Smooth muscle cell (in vitro differentiated cells): ENCODE measurements around the gene LINC00305. TPM values are rescaled to one million over a fixed set of nuclear protein-coding genes. Genes with fewer than 3 reads are reported as not detected.

Experiments
- DNase-seq: peaks from one replicate; lab custom pipeline; 2025; ENCODE audit not compliant: unreplicated experiment; lab: John Stamatoyannopoulos, UW
- H2AFZ ChIP-seq: fragments of 200-600 bp; sonication (generic); 2 replicates; pipeline ENCODE4 v1.6.0; 2016; ENCODE audit warnings: antibody characterized with exemption, low read depth, mild to moderate bottlenecking
- H3F3A ChIP-seq: fragments of 200-600 bp; sonication (generic); 2 replicates; pipeline ENCODE4 v1.6.0; 2017; ENCODE audit warnings: antibody characterized with exemption, low read depth
- H3K27ac ChIP-seq: fragments of 200-600 bp; sonication (generic); 2 replicates; pipeline ENCODE4 v1.5.1; 2016; ENCODE audit warnings: low read depth, mild to moderate bottlenecking
- H3K27me3 ChIP-seq: fragments of 200-600 bp; sonication (generic); 2 replicates; pipeline ENCODE4 v1.6.1; 2016; ENCODE audit warnings: low read depth, mild to moderate bottlenecking
- H3K36me3 ChIP-seq: fragments of 200-600 bp; sonication (generic); 2 replicates; pipeline ENCODE4 v1.5.1; 2016; ENCODE audit warnings: low read depth
- H3K4me1 ChIP-seq: fragments of 200-600 bp; sonication (generic); 2 replicates; pipeline ENCODE4 v1.5.1; 2016; ENCODE audit warnings: low read depth
- H3K4me2 ChIP-seq: fragments of 200-600 bp; sonication (generic); 2 replicates; pipeline ENCODE4 v1.6.0; 2016; ENCODE audit warnings: mild to moderate bottlenecking
- H3K4me3 ChIP-seq: fragments of 200-600 bp; sonication (generic); 2 replicates; pipeline ENCODE4 v1.5.1; 2016; ENCODE audit warnings: mild to moderate bottlenecking
- H3K79me2 ChIP-seq: fragments of 200-600 bp; sonication (generic); 2 replicates; pipeline ENCODE4 v1.6.0; 2016; ENCODE audit warnings: low read depth, mild to moderate bottlenecking
- H3K9ac ChIP-seq: fragments of 200-600 bp; sonication (generic); 2 replicates; pipeline ENCODE4 v1.6.0; 2016; ENCODE audit warnings: low read depth
- H3K9me3 ChIP-seq: fragments of 200-600 bp; sonication (generic); replicated peaks from 2 replicates; pipeline ENCODE4 v1.5.1; 2016; ENCODE audit warnings: low read depth
- H4K20me1 ChIP-seq: fragments of 200-600 bp; sonication (generic); 2 replicates; pipeline ENCODE4 v1.6.0; 2016; ENCODE audit warnings: low read depth
- WGBS: methylation state at CpG from one replicate; pipeline ENCODE4 v1.1.7; 2016; ENCODE audit warnings: low lambda C conversion rate; 5-methylcytosine and 5-hydroxymethylcytosine counted together
- polyA plus RNA-seq: library from polyadenylated mRNA; unstranded; fragments of >200 nt; fragmentation: Nextera tagmentation; extraction: Ambion mirVana; gene quantifications from 2 replicates; pipeline ENCODE4 v1.2.1, GENCODE V29; 2016
- total RNA-seq: library from RNA; depleted of rRNA; stranded (reverse); fragments of >200 nt; gene quantifications from 2 replicates; pipeline ENCODE4 v1.2.3, GENCODE V29; 2014
- TF ChIP-seq, protein P1 (sequence below): fragments of 200-600 bp; sonication (generic); IDR thresholded peaks from 2 replicates; pipeline ENCODE4 v1.5.1; 2017; ENCODE audit warnings: borderline replicate concordance, mild to moderate bottlenecking, antibody characterized with exemption; ENCODE audit not compliant: insufficient read depth, poor library complexity, severe bottlenecking

The LINC00305 gene
- total and polyA plus RNA-seq, 2 experiments from 2014 or later: 0.97 TPM; not detected in 1

DNA sequence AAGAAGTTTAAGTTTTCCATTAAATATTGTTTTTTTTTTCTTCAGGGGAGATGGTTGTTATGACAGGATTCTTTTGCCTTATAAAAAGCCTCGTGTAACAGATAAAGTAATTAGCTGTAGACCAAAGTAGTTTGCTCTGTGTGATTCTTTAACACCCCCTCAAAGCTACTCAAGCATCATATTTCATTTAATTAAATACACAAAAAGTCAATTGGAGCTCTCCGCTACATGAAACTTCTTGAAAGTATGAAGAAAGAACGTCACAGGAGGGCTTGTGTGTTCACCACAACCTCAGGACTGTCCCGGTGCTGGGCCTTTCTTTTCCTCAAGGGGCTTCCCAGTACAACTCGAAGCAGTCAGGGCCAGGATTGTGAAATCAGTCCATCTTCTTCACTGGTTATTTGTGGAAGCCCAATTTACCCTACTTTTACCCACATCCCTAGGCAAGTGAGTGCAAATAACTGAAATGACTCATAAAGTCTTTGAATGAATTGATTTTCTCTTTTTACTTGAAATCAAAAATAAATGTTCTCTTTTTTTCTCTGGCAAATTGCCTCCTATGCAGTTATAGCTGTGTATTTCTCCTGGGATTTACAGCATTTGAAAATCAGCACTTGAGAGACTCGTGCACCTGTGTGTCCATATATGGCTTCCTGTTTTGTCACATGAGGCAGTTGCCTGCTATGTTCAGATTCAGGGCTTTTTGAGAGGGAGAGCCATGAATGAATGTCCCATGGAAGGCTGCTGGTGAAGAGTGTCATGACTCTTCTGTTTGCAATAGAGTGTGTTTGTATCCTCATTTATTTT lies 48.6 kb downstream of the LINC00305 start:
- no peaks in the 10 kb centered on the region for H3K27me3 ChIP-seq
- no peaks in the 10 kb centered on the region for H3K36me3 ChIP-seq
- no peak overlapping the region for H3K27ac ChIP-seq
- no peak overlapping the region for H3K9ac ChIP-seq
- no peaks in the 10 kb centered on the region for H3K4me1 ChIP-seq
- WGBS: 76% methylated on average over 6 of the region's 6 CpGs
- no peak for DNase-seq
- H3K4me3 ChIP-seq: no peak overlapping the region
- H2AFZ ChIP-seq: peak overlapping the region; percentile 48
- H3K9me3 ChIP-seq: no peaks in the 10 kb centered on the region
- no peaks in the 10 kb centered on the region for H3K79me2 ChIP-seq
- TF ChIP-seq, protein P1, sequence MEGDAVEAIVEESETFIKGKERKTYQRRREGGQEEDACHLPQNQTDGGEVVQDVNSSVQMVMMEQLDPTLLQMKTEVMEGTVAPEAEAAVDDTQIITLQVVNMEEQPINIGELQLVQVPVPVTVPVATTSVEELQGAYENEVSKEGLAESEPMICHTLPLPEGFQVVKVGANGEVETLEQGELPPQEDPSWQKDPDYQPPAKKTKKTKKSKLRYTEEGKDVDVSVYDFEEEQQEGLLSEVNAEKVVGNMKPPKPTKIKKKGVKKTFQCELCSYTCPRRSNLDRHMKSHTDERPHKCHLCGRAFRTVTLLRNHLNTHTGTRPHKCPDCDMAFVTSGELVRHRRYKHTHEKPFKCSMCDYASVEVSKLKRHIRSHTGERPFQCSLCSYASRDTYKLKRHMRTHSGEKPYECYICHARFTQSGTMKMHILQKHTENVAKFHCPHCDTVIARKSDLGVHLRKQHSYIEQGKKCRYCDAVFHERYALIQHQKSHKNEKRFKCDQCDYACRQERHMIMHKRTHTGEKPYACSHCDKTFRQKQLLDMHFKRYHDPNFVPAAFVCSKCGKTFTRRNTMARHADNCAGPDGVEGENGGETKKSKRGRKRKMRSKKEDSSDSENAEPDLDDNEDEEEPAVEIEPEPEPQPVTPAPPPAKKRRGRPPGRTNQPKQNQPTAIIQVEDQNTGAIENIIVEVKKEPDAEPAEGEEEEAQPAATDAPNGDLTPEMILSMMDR: no peak
- no peaks in the 10 kb centered on the region for H4K20me1 ChIP-seq
- no peaks in the 10 kb centered on the region for H3F3A ChIP-seq
- no peak overlapping the region for H3K4me2 ChIP-seq

DNA sequence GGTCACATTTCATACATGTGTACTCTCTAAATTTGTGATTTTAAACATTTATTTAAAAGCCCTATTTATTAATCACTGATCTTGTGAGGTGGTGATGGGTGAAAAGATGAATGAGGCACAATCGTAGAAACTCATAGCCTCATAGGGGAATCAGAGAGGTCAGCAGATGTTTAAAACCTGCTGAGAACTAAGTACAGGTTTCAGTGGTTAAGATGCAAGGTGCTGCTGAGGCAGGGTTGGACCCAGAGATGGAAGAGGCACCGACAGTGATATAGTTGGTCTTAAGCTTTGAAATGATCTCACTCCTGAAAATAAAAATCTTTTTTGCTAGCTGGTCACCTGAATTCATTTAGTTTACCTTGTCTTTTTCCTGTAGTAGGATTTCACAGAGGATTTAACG lies 49.6 kb downstream of the LINC00305 start:
- TF ChIP-seq, protein P1: no peak
- H3K27me3 ChIP-seq: no peaks in the 10 kb centered on the region
- H3K4me2 ChIP-seq: no peak overlapping the region
- H3K4me1 ChIP-seq: no peaks in the 10 kb centered on the region
- no peaks in the 10 kb centered on the region for H3K36me3 ChIP-seq
- no peaks in the 10 kb centered on the region for H3K9me3 ChIP-seq
- 96% methylated on average over 3 of the region's 3 CpGs for WGBS
- no peak for DNase-seq
- no peaks in the 10 kb centered on the region for H4K20me1 ChIP-seq
- no peak overlapping the region for H3K27ac ChIP-seq
- H3K9ac ChIP-seq: no peak overlapping the region
- H3K4me3 ChIP-seq: no peak overlapping the region
- H3F3A ChIP-seq: no peaks in the 10 kb centered on the region
- H2AFZ ChIP-seq: peak overlapping the region; percentile 48
- no peaks in the 10 kb centered on the region for H3K79me2 ChIP-seq

DNA sequence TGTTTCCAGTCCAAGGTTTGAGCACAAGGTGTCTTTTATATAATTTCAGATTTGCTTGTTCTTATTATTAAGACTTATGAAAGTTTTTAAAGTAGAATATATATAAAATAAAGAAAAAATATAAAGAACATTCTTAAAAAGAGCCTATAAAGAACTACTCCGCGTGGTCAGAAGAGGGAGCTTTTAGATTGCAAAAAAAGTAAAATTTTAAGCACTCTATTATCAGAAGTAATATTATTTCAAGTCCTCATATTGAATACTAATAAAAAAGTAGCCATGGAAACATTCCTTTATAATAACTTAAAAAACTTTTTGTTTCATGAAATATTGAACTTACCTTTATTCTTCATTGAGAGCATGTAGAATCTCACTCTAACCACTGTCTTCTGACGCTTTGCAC lies 51.4 kb downstream of the LINC00305 start:
- TF ChIP-seq, protein P1: peak; percentile 62
- Histone ChIP-seq H3F3A (no peaks in the 10 kb centered on the region), H3K4me2 (no peak overlapping the region), H3K79me2 (no peaks in the 10 kb centered on the region), H2AFZ (no peak overlapping the region), H3K4me3 (no peak overlapping the region), H3K36me3 (no peaks in the 10 kb centered on the region), H3K4me1 (no peaks in the 10 kb centered on the region), H4K20me1 (no peaks in the 10 kb centered on the region), H3K9me3 (no peaks in the 10 kb centered on the region), H3K27ac (no peak overlapping the region), H3K27me3 (no peaks in the 10 kb centered on the region), H3K9ac (no peak overlapping the region)
- DNase-seq: no peak
- WGBS: 53% methylated on average over 3 of the region's 3 CpGs

DNA sequence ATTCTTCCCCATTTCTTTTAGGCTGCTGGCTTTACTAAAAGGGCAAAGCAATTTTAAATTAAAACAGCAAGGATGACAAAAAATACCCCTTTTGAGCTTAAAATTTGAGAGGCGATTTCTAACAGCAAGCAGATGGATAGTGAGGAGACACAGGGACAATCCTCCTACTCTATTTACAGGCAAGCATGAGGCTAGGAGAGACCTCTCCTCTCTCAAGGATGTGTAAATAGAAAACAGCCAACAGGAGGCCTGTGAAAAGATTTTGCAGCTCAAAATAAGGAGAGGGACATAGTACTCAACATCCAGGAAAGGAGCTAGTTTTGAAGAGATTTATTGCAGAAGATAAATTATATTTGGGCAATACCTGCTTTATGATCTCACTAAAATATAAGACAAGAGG lies 53.8 kb downstream of the LINC00305 start:
- H4K20me1 ChIP-seq: no peaks in the 10 kb centered on the region
- no peak for DNase-seq
- H3K9me3 ChIP-seq: no peaks in the 10 kb centered on the region
- no peaks in the 10 kb centered on the region for H3K27me3 ChIP-seq
- H3K4me1 ChIP-seq: no peaks in the 10 kb centered on the region
- H3K79me2 ChIP-seq: no peaks in the 10 kb centered on the region
- H3K4me2 ChIP-seq: no peak overlapping the region
- H3K9ac ChIP-seq: no peak overlapping the region
- TF ChIP-seq, protein P1: no peak
- H3K36me3 ChIP-seq: no peaks in the 10 kb centered on the region
- WGBS: 92% methylated on average over 1 of the region's 1 CpG
- no peaks in the 10 kb centered on the region for H3F3A ChIP-seq
- peak overlapping the region; percentile 28 for H2AFZ ChIP-seq
- H3K4me3 ChIP-seq: no peak overlapping the region
- no peak overlapping the region for H3K27ac ChIP-seq
